Activated CD8-positive, alpha-beta memory T cell treated with anti-CD3 and anti-CD28 coated beads for 1 hour (primary cell): ENCODE measurements around the gene SDK2.

ENCODE experiments used
- DNase-seq, 2 donors: peaks; one replicate each; pipeline ENCODE4 v3.0.0-alpha.2; 2020; ENCODE audit warnings: low read depth in 1 of 2; ENCODE audit errors: extremely low read depth in 1 of 2

The SDK2 gene

DNA sequence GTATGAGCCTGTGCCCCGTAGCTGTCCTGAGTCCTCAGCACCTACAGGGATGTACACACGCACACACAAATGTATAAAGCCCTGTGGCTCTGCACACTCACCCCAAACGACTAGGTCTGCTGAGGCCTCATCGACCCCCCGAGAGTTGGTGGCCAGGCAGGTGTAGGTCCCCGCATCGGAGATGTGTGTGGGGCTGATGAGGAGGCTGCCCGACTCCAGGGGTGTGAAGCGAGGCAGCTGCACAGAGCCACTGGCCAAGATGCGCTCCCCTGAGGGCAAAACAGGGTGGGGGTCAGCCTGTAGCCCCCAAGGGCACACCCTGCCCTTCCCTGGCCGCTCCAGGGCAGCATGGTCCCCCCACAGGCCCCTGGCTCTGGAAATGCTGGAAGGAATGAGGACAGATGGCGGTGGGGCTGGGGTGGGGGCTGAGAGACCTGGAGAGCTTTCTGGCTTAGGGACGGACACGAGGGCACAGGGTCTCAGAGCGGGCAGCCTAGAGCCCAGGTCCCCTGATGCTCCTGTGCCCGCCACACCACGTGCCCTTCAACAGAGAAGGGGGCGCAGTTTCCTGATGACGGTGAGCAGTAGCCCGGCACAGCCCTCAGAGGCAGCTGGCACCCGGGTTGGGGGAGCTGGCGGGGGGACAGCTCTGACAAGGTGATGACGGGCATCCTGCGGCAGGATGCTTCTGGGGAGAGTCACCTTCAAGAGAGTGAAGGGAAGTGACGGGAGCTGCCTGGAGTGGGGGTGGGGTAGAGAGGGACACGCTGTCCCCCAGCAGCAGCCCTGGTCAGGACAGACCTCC lies 212.6 kb downstream of the SDK2 start:
- no peak for DNase-seq

DNA sequence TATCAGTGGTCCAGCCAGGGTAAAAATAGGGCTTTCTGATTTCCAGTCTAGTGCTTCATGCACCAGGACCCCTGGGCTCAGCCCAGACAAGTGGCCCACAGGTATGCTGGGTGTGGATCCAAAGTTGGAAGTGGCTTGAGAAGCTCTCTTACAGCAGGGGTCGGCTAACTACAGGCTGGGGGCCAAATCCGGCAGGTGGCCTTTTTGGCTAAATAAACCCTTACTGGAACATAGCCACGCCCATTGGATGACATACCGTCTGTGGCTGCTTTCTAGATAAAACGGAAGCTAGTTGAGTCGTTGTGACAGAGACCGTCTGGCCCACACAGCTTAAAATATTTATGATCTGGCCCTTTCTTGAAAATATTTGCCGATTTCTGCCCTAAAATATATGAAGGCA lies 213.4 kb downstream of the SDK2 start:
- DNase-seq = no peak

DNA sequence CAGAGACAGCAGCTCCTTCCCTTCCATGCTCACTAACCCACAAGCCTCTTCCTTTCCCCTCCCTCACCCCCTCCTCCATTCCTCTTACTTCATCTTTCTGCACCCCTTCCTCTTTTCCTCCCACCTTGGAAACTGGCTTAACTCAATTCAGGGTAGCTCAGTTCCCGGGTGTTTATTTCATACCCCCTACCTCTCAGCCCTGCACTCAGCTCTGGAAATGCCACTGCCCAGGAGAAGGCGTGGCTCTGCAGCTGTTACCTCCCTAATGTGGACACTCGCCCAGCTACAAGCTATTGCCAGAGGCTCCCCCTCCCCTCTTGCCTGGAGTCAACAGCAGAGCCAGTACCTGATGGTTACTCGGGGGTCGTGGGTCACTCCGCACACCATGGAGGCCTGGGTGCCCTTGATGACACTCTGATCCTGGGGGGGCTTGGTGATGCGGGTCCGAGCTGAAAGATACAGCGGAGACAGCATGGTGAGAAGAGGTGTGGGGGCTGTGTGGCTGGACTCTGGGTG lies 214.0 kb downstream of the SDK2 start:
- DNase-seq = no peak

DNA sequence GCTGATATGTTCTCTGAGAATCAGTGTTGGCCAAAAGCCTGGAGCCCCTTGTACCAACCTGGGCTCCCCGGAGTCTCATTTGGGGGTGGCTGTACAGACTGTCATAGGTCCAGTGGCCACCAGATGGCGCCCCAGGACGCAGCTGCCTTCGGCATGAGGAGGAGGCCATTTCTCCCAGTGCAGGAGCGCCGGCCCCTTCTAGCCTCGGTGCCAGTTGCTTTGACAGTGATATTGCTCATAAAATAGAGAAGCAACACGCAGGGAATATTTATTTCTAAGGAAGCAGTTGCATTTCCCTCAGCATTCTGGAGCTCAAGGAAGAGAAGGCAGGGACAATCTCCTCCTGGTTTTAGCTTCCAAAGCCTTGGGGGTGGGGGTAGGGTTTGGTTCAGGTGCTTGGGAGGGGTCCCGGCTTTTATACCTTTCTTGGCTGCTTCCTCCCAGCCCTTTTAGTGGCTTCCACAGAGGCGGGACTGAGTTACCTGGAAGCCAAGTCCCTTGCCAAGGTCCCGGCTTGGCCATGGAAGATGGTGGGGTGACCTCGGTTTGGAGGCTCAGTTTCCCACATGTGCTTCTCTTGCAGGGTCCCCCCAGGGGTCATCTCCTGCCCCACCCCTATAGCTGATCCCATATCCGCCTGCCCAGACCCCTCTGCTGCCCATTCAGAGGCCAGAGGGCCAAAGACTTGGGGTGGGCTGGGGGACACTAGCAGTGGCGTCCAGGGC lies 214.6 kb downstream of the SDK2 start:
- peak; percentile 75 to 87 for DNase-seq

DNA sequence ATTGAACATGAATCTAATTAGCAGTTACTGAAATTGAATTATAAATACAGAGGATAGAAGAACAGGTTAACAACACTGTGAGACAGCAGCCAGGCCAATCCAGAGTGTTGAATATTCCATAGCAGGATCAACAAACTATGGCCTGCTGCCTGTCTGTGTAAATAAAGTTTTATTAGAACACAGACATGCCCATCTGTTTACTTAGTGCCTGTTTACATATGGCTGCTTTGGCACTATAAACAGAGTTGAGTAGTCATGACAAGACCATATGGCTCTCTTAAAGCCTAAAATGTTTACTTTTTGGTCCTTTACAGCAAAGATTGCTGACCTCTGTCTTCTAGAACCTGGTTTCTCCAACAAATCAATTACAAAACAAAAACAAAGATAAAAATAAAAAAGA lies 217.0 kb downstream of the SDK2 start:
- DNase-seq = no peak

DNA sequence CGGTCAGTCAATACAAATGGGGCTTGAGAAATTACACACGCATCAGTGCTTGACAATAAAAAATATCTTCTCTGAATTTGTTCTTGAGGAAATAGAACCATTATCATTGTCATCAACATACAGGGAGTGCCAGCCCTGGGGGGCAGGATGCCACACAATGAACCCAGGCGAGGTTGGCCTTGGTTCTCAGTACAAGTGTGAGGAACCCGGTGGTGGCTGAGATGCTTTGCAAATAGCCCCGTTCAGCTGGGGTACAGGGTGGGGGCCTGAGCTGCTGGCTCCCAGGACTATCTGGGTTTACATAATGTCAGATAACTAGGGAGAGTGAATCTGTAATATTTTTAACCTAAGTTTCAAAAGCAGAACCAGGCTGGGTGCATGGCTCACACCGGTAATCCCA lies 219.7 kb downstream of the SDK2 start:
- no peak for DNase-seq

DNA sequence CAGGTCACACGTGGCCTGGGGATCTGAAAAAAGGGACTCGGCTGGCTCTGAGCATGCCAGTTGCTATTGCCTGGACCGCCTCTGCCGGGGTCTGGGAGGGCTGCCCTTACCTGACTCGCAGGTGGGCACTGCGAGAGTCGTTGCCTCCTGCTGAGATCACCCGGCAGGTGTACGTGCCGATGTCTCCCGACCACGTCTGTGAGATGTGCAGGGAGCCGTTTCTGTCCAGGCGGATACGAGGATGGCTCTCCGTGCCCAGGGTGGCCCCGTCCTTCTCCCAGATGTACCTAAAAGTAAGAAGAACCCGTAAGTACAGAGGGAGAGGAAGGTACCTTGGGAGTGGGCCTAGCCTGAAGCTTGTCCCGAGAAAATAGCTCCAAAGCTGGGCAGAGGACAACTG lies 220.4 kb downstream of the SDK2 start:
- no peak for DNase-seq

DNA sequence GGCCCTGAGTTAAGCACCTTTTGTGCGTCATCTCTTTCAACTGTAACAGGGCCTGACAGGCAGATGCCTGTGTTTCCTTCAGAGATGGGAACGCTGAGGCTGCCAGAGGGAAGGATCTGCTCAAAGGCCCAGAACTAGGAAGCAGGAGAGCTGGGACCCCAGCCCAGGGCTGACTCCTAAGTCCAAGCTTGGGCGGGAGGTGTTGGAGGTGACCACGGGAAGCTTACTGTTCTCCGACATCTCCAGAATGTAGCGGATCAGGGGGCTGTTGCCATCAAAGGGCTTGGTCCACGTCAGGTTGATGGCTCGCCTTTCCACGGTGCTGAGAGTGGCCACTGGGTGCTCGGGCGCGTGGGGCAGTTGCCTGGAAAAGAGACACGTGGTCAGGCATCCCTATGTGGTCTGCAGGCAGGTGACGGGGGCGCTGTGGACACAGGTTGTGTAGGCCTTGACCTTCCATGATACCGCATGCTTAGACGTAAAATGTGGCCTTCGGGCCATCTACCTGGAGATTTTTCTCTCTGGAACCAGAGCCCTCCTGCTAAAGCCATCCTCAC lies 221.0 kb downstream of the SDK2 start:
- no peak for DNase-seq

DNA sequence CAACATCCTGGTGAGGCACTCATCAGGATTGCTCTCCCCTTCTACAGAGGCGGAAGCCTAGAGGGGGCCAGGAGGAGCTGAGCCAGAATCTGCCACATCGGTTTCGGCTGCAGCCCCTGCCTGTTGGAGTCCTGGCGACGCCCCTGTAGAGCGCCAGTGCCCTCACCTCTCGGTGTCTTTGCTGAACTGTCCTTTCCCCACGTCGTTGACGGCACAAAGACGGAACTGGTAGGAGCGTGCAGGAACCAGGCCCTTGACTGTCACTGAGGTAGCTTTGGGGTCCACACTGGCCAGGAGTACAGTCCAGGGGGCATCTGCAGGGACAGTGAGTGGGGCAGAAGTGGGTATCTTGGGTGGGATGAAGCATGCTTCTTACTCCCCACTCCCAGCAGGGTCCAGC lies 222.1 kb downstream of the SDK2 start:
- no peak for DNase-seq

DNA sequence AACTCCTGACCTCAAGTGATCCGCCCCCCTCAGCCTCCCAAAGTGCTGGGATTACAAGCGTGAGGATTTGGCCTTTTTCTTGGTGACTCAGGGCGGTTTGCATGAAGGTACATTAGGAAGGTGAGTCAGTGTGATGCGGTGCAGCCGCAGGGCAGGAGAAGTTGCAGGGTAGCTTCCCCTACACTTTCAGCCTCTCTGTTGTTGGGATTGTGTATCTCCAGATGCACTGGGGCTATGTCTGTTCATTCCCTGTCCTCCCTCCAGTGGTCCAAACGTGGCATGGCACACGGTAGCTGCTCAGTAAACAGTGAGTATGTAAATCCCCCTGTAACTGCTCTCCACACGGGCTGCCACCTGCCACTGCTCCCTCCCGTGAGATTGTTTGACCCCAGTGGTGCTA lies 223.3 kb downstream of the SDK2 start:
- no peak for DNase-seq

DNA sequence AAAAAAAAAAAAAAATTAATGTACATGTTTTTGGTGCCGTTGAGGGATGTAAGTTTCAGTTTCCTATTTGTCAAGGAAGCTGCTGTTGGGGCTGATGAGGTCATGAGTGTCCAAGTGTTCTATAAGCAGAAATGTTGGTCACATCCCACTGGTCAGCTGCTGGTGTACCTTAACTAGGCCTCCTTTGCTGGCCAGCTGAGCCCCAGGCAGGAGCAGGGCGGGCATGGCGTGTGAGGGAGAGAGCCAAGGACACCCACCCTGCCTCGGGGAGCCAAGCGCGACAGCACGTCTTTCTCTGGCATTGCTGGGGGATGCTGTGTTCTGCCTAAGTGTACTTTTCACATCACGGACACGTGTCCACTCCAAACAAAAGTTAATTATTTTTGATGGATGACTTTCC lies 224.4 kb downstream of the SDK2 start:
- no peak for DNase-seq

DNA sequence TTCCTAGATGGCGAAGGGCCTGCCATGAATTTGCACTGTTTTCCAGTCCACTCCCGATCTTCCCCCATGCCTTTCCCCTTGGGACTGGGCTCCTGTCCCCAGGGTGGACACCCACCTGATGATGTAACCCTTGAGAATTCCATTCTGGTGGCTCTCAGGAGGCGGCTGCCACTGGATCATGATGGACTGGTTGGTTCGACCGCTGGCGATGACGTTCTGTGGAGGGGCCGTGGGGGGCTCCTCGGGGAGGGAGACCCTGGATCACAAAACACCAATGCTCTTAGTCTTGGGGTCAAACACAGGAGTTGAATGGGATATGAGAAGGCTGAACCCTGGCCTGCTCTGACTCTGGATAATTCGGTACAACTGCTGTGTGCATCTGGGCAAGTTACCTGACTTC lies 225.2 kb downstream of the SDK2 start:
- no peak for DNase-seq

DNA sequence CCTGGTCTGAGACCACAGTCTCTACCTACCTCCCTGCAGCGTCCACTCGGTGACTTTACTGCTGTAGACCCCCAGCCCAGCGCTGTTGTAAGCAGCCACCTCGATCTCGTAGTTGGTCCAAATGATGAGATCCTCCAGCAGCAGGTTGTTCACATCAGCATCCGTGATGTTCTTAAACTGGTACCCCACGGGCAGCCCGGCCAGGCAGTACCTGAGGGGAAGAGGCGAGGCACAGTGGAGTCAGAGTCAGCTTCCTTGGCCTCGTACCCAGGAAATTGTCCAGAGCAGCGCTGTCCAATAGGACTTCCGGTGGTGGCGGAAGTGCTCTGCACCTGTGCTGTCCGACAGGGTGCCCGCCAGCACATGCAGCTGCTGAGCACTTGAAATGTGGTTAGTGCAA lies 228.5 kb downstream of the SDK2 start:
- no peak for DNase-seq

DNA sequence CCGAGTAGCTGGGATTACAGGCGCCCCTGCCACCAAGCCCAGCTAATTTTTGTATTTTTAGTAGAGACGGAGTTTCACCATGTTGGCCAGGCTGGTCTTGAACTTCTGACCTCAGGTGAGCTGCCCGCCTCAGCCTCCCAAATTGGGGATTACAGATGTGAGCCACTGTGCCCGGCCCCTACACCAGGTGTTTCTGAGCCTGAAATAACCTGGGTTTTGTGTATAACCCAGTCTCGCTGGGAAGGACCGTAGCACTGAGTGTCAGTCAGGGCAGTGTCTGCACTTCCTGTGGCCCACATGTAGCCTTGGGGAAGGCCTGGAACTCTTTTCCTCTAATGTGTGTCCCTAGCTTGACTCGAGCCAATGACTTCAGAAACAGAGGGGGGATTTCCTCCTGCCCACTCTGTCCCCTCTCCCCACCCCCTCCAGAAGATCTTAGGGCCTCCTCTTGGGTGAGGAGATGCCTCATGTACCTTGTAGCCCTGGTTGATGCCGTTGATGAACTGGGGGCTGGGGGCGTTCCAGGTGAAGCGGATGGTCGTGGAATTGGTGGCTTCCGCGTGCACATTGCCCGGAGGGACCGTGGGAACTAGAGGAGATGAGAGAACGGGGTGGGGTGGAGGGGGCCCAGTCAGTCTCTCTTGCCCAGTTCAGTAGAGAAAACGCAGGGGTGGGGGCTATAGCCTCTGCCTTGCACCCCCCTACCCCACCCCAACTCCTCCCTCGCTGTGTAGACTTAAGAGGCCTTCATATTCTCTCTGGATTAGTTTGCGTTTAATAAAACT lies 229.9 kb downstream of the SDK2 start:
- no peak for DNase-seq

DNA sequence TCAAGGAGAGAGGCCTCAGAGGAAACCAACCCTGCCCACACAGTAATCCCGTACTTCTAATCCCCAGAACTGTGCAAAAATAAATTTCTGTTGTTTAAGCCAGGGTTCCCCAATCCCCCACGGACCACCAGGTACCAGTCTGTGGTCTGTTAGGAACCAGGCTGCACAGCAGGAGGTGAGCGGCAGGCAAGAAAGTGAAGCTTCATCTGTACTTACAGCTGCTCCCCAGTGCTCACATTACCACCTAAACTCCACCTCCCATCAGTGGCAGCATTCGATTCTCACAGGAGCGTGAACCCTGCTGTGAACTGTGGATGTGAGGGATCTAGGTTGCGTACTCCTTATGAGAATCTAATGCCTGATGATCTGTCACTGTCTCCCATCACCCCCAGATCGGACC lies 231.3 kb downstream of the SDK2 start:
- DNase-seq = no peak

DNA sequence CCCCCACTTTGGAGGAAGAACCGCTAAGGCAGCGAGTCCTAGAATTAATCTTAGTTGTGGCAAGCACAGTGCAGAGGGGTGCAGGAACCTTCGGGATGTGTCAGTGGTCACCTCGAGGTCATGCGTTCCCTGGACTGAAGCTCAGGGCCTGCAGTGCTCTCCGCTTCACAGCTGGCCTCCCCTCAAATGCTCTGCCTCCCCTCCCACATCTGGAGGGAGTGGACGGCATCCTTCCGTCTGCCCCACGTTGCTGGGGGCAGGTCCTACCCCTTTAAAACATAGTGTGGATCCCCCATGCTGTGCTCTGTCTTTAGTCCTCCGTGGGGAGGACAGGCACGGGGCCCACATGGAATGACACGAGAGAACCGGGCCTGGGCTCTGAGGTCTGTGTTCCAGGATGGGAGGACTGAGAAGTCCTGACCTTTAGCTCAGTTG lies 232.9 kb downstream of the SDK2 start:
- no peak for DNase-seq

DNA sequence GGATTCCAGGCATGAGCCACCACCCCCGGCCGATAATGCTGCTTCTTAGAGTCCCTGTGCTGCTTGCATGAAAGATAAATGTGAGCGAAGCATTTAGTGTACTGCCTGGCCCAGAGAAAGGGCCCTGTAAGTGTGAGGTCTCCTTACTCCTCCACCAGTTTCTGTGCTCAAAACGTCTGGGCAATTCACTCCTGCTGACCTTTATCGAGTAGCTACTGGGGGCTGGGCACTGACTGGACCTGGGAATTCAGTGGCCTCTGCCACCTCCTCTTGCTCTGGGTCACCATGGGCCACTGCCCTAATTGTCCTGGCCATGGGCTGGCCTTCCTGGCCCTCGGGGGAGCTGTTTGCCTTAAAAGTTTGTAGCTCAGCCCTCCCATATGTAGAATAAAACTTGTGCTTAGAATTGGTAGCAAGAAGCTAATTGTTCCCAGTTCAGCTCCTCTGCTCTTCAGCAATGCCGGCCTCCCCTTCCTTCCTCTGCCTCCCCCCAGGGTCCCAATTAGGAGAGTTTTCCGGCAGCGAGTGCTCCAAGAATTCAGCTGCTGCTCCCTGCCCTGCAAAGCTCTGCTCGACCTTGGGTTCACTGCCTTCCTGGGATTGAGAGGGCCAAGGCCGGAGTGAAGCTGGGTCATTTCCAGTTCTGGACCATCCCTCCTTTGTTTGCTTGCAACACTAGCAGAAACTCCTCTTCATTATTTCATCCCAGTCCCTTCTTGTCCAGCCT lies 233.5 kb downstream of the SDK2 start:
- no peak for DNase-seq

DNA sequence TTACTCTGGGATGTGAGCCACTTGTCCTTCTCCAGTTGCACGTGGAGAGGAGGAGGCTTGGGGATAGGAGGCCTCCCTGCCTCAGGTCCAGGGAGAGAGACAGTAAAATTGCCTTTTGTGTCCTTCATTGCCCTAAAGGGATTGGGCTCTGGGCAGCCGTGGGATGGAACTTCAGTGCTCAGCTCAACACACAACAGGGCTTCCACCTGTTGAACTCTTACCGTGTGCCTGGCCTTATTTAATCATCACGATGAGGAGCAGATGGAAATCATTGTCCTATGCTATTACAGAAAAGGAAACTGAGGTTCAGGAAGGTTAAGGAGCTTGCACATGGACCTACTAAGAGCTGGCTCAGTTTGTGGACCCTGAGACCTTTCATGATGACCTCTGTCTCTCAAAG lies 240.0 kb downstream of the SDK2 start:
- DNase-seq = no peak

DNA sequence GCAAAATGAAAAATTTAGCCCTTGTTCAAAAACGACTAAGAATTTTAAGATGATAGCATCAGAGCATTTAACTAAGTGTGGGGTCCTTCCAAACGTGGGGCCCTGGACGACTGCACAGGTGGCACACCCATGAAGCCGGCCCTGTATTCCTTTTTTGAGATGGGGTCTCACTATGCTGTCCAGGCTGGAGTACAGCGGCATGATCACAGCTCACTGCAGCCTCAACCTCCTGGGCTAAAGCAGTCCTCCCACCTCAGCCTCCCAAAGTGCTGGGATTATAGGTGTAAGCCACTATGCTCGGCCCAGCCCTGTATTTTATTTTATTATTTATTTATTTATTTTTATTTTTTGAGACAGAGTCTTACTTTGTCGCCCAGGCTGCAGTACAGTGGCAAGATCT lies 241.8 kb downstream of the SDK2 start:
- DNase-seq = no peak

DNA sequence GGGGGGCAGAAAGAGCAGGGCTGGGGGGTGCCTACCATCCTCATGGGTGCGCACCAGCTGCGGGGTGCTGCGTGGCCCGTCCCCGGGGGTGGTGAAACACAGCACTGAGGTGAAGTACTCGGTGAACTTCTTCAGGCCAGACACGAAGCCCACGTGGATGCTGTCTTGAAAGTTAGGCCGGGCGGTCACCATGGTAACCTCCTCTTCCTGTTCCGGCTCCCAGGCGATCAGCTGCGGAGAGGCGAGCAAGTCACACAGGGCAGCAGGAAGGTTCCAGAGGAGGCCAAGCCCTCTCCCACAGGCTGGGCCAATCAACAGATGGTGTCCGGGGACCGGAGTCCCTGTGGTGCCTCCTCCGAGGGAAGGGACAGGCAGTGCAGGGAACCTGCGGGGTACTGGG lies 242.3 kb downstream of the SDK2 start:
- no peak for DNase-seq
